ENCODE measurements around the gene SLC24A4.

SLC24A4 gene

GRCh38 chr14:92407410-92407809 lies 84.4 kb downstream of the SLC24A4 start:
- DNase-seq = no peak

DNA sequence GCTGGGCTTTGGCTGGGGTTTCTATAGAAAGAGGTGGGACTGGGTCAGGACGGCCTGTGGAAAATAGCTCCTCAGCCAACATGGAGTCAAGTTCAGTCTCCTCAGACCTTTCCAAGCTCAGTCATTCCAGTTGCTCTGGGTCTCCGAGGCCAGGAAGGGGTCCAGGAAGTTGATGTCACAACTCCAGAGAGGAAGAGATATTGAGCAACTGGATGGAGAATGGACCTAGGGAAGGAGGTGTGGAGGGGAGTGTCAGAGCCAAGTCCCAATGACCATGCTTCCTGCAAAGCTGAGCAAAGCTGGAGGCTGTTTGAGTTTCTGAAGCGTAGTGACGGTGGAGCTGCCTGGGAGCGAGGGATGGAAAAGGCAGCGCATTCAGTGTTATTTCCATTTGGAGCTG lies 86.1 kb downstream of the SLC24A4 start:
- peak in 1 of 14 donors; percentile 20 for DNase-seq

- DNase-seq = no peak
These were observed 88.2 kb downstream of the SLC24A4 start for GRCh38 chr14:92411135-92411534.

DNA sequence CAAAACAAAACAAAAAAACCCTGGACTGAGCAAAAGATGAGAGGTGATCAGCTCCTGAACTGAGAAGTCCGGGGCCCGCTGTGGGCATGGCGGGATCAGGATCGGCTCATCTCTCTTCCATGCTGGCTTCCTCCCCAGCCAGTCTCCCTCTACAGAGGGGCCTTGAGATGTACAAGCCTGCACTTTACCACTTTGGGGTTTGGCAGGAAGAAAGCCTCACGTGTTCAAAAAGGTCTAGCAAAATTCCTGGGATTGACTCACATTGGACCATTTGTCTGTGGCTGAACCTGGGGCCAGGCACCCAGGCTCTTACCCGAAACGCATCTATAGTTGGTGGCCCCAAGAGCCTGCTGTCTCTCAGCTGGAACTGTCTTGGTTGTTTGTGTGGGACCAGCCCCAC lies 89.0 kb downstream of the SLC24A4 start:
- no peak for DNase-seq

DNA sequence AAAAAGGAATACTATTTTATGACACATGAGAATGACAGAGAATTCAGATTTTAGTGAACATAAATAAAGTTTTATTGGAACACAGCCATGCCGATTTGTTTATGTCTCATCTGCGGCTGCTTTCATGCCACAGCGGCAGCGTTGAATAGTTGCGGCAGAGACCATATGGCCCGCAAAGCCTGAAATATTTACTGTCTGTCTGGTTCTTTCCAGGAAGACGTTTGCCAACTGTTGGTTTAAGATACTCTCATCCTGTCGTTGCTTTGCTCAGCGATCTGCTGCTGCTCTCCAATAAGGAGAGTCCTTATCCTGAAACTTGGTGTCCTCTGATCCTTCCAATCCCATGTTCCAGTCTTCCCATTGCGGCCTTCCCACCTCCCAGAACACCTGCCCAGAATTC lies 89.9 kb downstream of the SLC24A4 start:
- no peak for DNase-seq

GRCh38 chr14:92413379-92413778 lies 90.4 kb downstream of the SLC24A4 start:
- no peak for DNase-seq

GRCh38 chr14:92414690-92415445 lies 91.9 kb downstream of the SLC24A4 start:
- no peak for DNase-seq

DNA sequence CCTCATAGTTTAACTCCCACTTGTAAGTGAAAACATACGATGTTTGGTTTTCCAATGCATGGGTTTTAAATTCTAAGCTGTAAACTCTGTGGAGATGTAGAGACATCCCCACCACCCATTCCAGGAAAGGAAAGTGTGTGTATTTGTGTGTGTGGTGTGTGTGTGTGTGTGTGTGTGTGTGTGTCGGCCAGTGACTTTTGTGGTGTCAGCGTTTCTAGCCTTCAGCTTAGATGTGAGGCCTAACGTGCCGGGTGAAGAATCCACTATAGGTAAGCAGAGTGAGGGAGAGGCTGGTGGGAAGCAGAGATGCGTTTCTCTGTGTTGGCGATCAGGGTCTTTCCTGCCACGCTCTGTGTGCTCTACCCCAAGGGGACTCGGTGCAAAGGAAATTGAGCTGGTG lies 93.0 kb downstream of the SLC24A4 start:
- DNase-seq = no peak

GRCh38 chr14:92416544-92416943 lies 93.6 kb downstream of the SLC24A4 start:
- DNase-seq = no peak

GRCh38 chr14:92417759-92418158 lies 94.8 kb downstream of the SLC24A4 start:
- peak in 1 of 14 donors; percentile 7 for DNase-seq

DNA sequence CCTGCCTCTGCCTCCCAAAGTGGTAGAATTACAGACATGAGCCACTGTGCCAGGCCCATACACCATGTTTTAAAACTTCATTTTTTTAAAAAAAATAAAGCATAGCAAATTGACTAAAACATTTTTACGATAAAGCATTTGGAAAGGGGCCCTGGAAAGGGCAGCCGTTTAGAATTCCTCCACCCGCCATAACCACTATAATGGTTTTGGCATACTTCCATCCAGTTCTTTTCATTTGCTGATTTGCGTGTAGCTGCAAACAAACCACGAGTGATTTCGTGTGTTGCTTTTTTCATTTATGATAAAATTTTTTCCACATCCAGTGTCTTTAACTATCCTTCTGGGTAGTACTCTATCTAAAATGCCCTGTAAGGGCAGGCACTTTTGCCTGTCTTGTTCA lies 98.8 kb downstream of the SLC24A4 start:
- DNase-seq = no peak

DNA sequence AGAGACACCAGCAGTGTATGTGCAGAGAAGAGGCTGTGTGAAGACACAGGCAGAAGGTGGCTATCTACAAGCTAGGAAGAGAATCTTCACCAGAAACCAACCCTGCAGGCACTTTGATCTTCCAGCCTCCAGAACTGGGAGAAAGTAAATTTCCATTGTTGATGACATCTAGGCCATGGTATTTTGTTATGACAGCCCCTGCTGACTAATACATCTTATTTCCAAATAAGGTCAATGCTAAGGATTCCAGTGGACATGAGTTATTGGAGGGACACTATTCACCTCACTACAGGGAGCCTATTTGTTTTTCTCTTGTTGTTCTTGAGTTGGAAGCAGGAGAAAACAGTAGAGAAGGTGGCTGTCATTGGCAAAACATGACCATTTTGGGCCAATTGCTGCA lies 102.1 kb downstream of the SLC24A4 start:
- no peak for DNase-seq

DNA sequence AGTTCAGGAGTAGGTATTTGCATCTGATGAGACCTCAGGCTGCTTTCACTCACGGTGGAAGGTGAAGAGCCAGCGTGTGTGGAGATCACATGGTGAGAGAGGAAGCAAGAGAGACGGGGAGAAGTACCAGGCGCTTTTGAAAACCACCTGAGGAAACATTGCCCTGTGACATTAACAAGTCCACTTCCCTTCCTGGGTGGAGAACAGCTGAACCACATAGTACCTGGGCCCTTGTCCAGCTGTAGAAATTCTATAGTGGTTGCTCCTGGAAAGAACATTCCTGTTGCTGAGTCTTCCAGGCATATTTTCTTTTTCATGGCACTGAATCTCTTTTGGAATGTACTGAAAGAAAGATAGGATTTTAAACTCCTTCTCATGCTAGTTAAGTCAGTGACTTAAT lies 103.3 kb downstream of the SLC24A4 start:
- DNase-seq = no peak

- no peak for DNase-seq
These were observed 104.1 kb downstream of the SLC24A4 start for GRCh38 chr14:92427096-92427495.

- DNase-seq = no peak
These were observed 107.7 kb downstream of the SLC24A4 start for GRCh38 chr14:92430686-92431085.

GRCh38 chr14:92431199-92431725 lies 108.3 kb downstream of the SLC24A4 start:
- DNase-seq = no peak

GRCh38 chr14:92433407-92433806 lies 110.4 kb downstream of the SLC24A4 start:
- DNase-seq = no peak

DNA sequence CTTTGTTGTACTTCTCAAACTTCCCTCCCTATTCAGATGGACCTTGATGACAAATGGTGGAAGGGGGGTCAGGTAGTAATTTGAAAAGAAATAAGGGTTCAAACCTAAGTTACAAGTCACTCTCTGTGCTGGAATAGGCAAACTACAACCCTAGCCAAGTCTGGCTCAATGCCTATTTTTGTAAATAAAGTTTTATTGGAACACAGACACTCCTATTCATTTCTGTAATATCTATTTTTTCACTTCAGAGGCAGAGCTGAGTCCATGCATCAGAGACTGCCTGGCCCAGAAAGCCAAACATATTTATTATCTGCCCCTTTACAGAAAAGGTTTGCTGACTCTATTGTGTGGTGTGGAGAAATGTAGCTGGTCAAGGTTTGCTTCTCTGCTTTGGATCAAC lies 112.2 kb downstream of the SLC24A4 start:
- no peak for DNase-seq

DNA sequence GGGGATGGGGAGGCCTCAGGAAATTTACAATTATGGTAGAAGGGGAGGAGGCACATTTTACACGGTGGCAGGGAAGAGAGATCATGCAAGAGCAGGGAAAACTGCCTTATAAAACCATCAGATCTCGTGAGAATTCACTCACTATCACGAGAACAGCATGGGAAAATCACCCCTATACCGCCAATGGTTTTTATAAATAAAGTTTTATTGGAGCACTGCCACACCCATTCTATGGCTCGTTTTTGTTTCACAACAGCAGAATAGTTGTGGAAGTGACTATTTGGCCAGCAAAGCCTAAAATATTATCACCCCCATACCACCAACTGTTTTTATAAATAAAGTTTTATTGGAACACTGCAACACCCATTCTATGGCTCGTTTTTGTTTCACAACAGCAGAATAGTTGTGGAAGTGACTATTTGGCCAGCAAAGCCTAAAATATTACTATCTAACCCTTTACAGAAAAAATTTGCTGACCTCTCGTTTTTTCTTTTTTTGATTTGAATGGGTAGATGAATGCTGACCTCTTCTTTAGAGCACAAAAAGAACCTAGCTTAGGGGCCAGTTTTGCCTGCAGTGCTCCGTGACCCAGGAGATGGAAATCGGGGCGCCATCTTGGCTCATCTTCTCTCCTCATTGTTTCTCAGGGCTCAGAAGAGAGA lies 113.3 kb downstream of the SLC24A4 start:
- no peak for DNase-seq

- DNase-seq = no peak
These were observed 114.3 kb downstream of the SLC24A4 start for GRCh38 chr14:92437309-92437708.

- DNase-seq = no peak
These were observed 114.8 kb downstream of the SLC24A4 start for GRCh38 chr14:92437729-92438285.

DNA sequence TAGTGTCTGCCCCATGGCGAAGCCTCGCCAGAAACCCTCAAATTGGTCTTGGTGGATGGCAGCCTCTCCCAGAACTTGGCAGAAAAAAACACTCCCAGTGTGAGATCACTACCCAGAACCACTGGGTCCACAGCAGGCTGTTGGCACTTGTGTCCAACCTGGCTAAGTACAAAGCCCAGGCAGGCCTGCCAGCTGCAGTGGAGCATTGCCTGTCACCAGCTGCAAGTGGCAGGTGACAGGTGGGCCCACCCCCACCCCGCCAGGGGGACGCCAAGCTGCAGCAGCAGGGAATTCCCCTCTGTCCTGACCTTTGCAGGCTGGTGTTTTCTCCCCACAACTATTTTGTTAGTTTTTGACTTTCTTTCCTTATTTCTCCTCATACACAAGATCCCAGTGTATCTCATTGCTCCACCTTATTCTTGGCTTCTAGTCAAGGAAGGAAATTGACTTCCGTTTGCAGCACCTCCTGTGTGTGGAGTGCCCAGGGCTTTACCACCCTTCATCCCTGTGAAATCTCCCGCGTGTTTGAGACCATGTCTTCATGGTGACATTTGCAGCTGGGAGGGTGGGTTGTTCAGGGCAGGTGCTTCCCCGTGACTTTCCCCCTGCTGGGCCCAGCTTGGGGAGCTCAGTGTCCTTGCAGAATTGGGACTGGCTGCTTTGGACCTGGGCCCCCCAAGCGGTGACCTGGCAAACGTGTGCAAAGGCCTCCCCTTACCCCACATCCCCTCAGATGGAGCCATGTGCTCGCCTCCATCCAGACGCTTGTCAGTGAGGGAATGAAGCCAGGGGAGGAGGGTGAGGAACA lies 116.8 kb downstream of the SLC24A4 start:
- DNase-seq = peak in 1 of 14 donors; percentile 32
